Esophagus (tissue), 2 donors: ENCODE measurements around the gene MGST1. TPM values are rescaled to one million over a fixed set of nuclear protein-coding genes. Genes with fewer than 3 reads are reported as not detected.
A peak's percentile ranks its signal among the peaks of the same experiment; 100 is the strongest.

Experiments
- H3K27ac ChIP-seq, 2 donors: one replicate each; pipeline ENCODE4 v1.5.1; 2013; ENCODE audit warnings: low read depth in 2 of 2, mild to moderate bottlenecking in 2 of 2, inconsistent platforms in 1 of 2, low read length in 1 of 2, moderate library complexity in 1 of 2
- H3K27me3 ChIP-seq, 2 donors: one replicate each; pipeline ENCODE4 v1.6.1; 2013; ENCODE audit warnings: low read length in 2 of 2, control low read depth in 1 of 2, mild to moderate bottlenecking in 1 of 2; ENCODE audit not compliant: insufficient read depth in 2 of 2, control insufficient read depth in 1 of 2
- H3K36me3 ChIP-seq, 2 donors: one replicate each; pipeline ENCODE4 v1.6.1; 2013; ENCODE audit warnings: low read length in 1 of 2; ENCODE audit not compliant: control insufficient read depth in 2 of 2, insufficient read depth in 2 of 2
- H3K4me1 ChIP-seq, 2 donors: one replicate each; pipeline ENCODE4 v1.6.1; 2013; ENCODE audit warnings: low read length in 1 of 2; ENCODE audit not compliant: control insufficient read depth in 2 of 2, insufficient read depth in 2 of 2
- H3K4me3 ChIP-seq, 2 donors: one replicate each; pipeline ENCODE4 v1.5.1; 2013; ENCODE audit warnings: low read length in 2 of 2, mild to moderate bottlenecking in 2 of 2, low read depth in 1 of 2, moderate library complexity in 1 of 2
- H3K9me3 ChIP-seq, 2 donors: one replicate each; pipeline ENCODE4 v1.6.1; 2013; ENCODE audit warnings: mild to moderate bottlenecking in 2 of 2, low read depth in 1 of 2, low read length in 1 of 2, moderate library complexity in 1 of 2; ENCODE audit not compliant: control insufficient read depth in 2 of 2, insufficient read depth in 1 of 2
- WGBS, 2 donors: extraction: QIAGEN DNeasy Blood & Tissue Kit; methylation state at CpG; one replicate each; pipeline ENCODE4 v1.1.7; 2013; 5-methylcytosine and 5-hydroxymethylcytosine counted together
- polyA plus RNA-seq, 2 donors: library from polyadenylated mRNA; stranded (reverse); fragments of 200-250 nt; gene quantifications; one replicate each; pipeline ENCODE4 v1.2.3, GENCODE V29; 2013
- donor health status: healthy with polysubstance abuse.
- donor health status: Bipolar disorder and iron deficiency.

Gene MGST1
- polyA plus RNA-seq, 2 donors = 69.9 to 139 TPM

DNA sequence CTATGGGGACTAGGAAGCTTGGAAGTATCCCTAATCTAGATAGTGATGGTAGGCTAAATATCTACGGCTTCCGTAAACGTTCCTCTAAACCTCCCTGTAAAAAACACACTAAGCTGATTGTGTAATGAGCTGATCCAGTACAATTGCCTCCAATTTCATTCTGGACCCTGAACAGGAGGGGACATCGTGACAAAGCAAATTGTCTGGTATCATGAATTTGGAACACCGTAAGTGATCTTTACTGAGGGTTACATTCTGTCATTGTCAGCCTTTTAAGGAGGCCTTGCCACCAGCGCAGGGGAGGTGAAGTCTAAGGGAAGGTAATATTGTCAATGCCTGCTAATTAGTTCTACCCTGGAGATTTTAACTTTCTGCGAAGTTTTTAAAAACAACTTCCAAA lies 487 bp upstream of the MGST1 start:
- Histone ChIP-seq H3K27ac (no peak overlapping the region), H3K4me3 (peak overlapping the region in 1 of 2 donors; percentile 66)
- 48 to 56% methylated on average over 7 of the region's 7 CpGs for WGBS, 2 donors

DNA sequence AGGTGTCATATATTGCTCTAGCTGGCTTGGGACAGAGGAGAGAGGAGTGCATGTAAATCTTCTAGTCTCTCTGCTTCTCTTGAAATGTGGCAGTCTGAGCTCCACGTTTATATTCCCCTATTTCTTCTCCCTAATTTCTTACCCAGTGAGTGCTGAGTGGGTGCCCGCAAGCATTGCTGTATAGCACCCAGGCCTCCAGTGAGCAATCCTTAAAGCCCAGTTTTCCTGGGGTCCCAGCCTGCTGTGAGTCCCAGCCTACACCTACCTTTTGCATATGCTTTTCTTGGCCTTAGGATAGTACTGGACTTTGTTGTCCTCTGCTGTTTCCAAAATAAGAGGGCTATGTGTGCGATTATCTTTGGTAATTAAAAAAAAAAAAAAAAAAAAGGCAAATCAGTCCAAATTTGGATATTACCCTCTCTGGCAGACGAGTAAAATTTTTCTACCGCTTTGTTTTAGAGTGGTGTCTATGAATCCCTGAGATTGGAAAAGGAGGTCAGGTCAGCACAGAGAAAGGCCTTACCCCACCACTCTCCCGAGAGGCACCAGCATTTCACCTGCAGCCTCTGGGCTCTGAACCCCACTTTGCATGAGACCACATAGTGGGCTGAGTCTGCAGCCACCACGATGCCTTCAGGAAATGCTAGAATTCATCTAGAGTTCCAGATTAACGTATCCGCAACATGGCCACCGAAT lies 1.1 kb downstream of the MGST1 start:
- WGBS, 2 donors = 51 to 55% methylated on average over 10 of the region's 10 CpGs

More for the DNA sequence above, 487 bp upstream of the MGST1 start:
- Histone ChIP-seq H3K9me3 (no peaks in the 10 kb centered on the region), H3K4me1 (no peaks in the 10 kb centered on the region), H3K27me3 (no peaks in the 10 kb centered on the region), H3K36me3 (no peaks in the 10 kb centered on the region)

DNA sequence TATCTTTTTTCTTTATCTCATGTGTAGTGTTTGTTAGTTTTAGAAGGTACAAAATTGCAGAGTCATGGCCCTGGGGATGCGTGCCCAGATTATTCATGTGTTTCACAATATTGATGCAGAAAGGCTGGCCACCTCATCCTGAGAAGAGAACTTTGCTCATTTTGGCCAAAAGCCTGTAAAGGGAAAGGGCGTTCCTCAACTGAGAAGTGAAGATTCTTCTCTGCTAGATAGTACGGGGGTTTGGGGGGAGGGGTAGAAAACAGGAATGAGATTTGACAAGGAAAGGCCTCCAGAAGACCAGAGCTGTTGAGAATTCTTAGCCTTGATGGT lies 1.7 kb downstream of the MGST1 start:
- Histone ChIP-seq H3K27ac (peak overlapping the region; percentile 24 to 70), H3K4me3 (peak overlapping the region in 1 of 2 donors; percentile 66), H3K4me1 (no peaks in the 10 kb centered on the region), H3K27me3 (no peaks in the 10 kb centered on the region), H3K9me3 (no peaks in the 10 kb centered on the region), H3K36me3 (no peaks in the 10 kb centered on the region)
- 31 to 45% methylated on average over 3 of the region's 3 CpGs for WGBS, 2 donors

More for the DNA sequence above, 1.1 kb downstream of the MGST1 start:
- Histone ChIP-seq H3K27ac (peak overlapping the region; percentile 70 to 73), H3K36me3 (no peaks in the 10 kb centered on the region), H3K9me3 (no peaks in the 10 kb centered on the region), H3K27me3 (no peaks in the 10 kb centered on the region), H3K4me1 (no peaks in the 10 kb centered on the region), H3K4me3 (peak overlapping the region; percentile 15 to 66)

DNA sequence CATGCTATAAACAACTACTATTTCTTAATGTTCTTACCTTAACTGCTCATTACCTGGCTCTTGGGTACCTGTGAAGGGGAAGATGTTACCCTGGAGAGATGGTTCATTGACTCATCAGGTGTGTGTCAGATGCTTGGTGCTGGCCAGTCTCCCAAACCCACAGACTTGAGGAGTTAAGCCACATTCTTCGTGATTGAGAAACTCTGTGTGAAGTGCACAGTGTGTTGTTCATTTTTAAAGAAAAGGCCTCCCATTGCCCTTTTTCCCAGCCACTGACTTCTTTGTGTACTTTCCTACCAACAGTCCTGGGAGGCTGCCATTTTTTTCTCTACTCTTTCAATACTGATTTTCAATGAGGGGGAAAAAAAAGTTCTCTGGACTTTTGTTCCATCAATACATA lies 3.2 kb downstream of the MGST1 start:
- Histone ChIP-seq H3K27ac (no peak overlapping the region), H3K4me3 (no peak overlapping the region)
- 37 to 41% methylated on average over 1 of the region's 1 CpG for WGBS, 2 donors

DNA sequence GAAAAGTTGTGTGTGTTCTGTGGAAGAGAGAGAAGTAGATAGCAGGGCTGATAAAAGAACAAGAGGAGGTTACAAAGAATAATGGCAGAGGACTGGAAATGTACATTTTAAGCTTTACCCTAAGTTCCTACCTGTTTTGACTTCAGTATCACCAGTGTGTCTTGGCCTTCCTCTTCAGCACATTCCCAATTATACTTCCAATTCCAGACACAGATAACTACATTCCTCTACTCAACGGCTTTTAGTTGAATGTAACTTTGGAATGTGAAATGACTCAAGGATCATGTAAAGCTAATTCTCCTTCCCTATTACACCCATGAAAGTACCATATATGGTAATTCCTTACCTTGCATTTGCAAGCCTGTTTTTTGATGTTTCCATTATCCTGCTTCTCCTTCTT lies 5.0 kb downstream of the MGST1 start:
- Histone ChIP-seq H3K27me3 (no peaks in the 10 kb centered on the region), H3K4me1 (no peaks in the 10 kb centered on the region), H3K36me3 (no peaks in the 10 kb centered on the region), H3K9me3 (no peaks in the 10 kb centered on the region), H3K4me3 (no peak overlapping the region), H3K27ac (no peak overlapping the region)
- WGBS, 2 donors = 42 to 53% methylated on average over 1 of the region's 1 CpG

More for the DNA sequence above, 3.2 kb downstream of the MGST1 start:
- Histone ChIP-seq H3K27me3 (no peaks in the 10 kb centered on the region), H3K36me3 (no peaks in the 10 kb centered on the region), H3K9me3 (no peaks in the 10 kb centered on the region), H3K4me1 (no peaks in the 10 kb centered on the region)

DNA sequence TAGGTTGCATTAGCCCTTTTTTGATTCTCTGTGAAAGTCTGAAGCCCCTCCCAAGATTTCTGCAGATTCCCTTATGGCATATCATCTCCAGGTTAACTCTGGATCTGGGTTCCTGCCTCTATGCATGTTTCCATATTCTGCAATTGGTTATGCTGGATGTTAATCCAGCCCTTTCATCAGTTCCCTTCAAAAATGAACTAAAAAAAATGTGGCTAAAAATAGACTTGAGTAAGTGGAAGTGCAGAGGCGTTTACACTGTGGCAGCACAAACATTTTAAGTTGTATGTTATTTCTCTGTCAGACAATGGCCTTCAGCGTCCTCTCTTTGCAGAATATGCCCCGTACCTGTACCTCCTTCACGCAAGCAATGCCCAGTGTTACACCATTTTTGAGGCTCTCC lies 11.4 kb downstream of the MGST1 start:
- Histone ChIP-seq H3K36me3 (no peaks in the 10 kb centered on the region), H3K27me3 (no peaks in the 10 kb centered on the region), H3K4me1 (no peaks in the 10 kb centered on the region), H3K27ac (no peak overlapping the region), H3K4me3 (no peak overlapping the region), H3K9me3 (no peaks in the 10 kb centered on the region)
- WGBS, 2 donors = 67 to 72% methylated on average over 4 of the region's 4 CpGs

DNA sequence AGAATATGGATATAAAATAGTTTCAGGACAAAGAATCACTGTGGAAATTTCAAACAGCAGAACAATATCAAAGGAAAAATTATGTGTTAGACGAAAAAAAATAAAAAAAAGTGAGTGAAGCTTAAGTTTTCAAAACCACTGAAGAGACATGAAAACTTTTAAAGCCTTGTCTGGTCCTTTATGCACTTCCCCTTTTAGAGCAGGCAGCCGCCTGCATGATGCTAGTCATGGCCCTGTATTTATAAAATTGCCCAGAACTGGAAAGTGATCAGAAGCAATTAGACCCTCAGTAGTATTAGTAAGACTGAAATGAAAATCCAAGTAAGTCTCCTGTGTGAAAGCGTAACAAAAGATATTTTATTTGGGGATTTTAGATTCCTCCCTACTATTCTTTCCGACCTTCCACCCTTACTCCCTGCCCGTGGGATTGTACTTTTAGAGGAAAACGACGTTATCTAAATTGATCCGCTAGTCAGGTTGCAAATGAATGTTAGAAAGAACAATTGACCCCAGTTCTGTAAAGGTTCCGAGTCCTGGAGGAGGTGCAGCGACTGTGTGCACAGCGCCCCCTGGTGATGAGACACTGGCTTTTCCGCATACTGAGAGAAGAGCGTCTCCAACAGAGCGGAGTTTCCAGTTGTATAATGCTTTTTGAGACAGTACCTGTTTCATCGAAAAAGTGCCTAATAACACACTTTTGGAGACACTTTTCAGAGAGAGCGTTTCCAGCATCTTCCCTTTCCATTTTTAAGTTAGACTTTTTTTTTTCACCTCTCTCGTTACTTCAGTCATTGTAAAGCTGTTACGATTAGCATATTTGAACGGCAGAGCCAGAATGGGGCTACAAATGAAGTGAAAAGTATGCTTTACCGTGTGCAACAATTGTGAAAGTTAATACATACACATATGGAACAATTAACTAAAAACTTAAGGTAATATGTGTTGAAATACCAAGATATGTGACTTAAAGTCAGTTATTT lies 12.4 kb downstream of the MGST1 start:
- H3K4me1 ChIP-seq = no peaks in the 10 kb centered on the region
- H3K36me3 ChIP-seq = no peaks in the 10 kb centered on the region
- 81 to 84% methylated on average over 20 of the region's 20 CpGs for WGBS, 2 donors
- no peaks in the 10 kb centered on the region for H3K9me3 ChIP-seq
- no peak overlapping the region for H3K4me3 ChIP-seq
- no peak overlapping the region for H3K27ac ChIP-seq
- no peaks in the 10 kb centered on the region for H3K27me3 ChIP-seq

DNA sequence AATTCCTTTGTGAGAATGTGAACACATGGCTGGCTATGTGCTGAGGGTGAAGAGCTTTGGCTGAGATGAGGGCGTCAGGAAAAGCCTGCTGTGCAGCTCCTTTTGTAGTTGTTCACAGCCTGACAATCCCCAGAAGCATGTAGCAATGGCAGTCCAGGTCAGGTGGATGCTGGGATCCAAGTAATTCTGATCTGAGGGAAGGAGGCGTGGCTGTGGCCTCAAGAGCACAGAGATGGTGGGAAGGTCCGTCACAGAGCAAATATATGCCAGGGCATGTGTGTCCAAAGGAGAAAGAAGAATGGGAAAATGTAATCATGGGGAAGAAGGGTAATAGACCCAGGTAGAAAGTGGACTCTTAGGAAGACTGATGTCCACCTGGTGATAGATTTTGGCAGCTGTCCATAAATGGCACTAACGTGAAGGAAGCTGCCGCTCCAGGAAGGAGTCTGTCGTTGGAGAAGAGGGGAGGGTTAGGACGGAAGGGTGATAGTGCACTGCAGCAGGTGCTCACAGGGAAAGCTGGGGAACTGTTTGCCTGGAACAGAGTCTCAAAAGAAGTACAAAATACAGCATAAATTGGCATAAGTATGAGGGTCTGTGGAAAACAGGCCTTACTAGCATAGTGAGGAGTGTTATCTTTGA lies 13.8 kb downstream of the MGST1 start:
- H3K27ac ChIP-seq = no peak overlapping the region
- 71 to 83% methylated on average over 7 of the region's 7 CpGs for WGBS, 2 donors

DNA sequence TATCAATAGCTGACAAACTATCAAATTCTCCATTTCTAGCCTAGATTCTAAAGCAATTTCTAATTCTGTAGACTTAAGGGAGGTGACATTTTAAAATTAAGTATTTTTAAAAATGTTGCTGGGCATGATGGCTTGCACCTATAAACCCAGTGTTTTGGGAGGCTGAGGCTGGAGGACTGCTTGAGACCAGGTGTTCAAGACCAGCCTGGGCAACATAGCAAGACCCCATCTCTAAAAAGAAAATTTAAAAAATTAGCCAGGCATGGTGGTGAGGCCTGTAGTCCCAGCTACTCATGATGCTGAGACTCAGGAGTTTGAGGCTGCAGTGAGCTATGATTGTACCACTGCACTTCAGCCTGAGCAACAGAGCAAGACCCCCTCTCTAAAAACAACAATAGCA lies 15.1 kb downstream of the MGST1 start:
- Histone ChIP-seq H3K27ac (no peak overlapping the region), H3K36me3 (no peaks in the 10 kb centered on the region), H3K4me3 (no peak overlapping the region), H3K4me1 (no peaks in the 10 kb centered on the region), H3K27me3 (no peaks in the 10 kb centered on the region), H3K9me3 (no peaks in the 10 kb centered on the region)

More for the DNA sequence above, 13.8 kb downstream of the MGST1 start:
- no peaks in the 10 kb centered on the region for H3K36me3 ChIP-seq
- H3K27me3 ChIP-seq = no peaks in the 10 kb centered on the region
- no peaks in the 10 kb centered on the region for H3K4me1 ChIP-seq
- H3K4me3 ChIP-seq = no peak overlapping the region
- no peaks in the 10 kb centered on the region for H3K9me3 ChIP-seq
